NCI-H2196 (cell line): ENCODE data around the gene ZBTB11.
"Not testable (repeated sequence)": the region's sequence is repeated elsewhere in the genome, so short reads cannot be mapped to it uniquely, and the experiment has no call there.

ENCODE experiments used
- DNase-seq: peaks from one replicate; lab custom pipeline; 2025; ENCODE audit not compliant: unreplicated experiment; lab: John Stamatoyannopoulos, UW

The ZBTB11 gene

DNA sequence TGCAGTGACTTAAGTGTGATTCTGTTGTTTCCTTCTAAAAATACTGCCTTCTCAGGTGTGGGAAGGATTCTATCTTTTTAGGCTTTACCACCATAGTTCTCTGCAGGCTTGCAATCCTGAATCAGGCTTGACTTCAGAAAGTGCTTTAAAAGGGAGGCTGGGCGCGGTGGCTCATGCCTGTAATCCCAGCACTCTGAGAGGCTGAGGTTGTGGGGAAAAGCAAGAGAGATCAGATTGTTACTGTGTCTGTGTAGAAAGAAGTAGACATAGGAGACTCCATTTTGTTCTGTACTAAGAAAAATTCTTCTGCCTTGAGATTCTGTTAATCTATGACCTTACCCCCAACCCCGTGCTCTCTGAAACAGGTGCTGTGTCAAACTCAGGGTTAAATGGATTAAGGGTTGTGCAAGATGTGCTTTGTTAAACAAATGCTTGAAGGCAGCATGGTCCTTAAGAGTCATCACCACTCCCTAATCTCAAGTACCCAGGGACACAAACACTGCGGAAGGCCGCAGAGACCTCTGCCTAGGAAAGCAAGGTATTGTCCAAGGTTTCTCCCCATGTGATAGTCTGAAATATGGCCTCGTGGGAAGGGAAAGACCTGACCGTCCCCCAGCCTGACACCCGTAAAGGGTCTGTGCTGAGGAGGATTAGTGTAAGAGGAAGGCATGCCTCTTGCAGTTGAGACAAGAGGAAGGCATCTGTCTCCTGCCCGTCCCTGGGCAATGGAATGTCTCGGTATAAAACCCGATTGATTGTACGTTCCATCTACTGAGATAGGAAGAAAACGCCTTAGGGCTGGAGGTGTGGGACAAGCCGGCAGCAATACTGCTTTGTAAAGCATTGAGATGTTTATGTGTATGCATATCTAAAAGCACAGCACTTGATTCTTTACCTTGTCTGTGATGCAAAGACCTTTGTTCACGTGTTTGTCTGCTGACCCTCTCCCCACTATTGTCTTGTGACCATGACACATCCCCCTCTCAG, 15.0 kb upstream of the ZBTB11 start:
- not testable (repeated sequence) for DNase-seq

DNA sequence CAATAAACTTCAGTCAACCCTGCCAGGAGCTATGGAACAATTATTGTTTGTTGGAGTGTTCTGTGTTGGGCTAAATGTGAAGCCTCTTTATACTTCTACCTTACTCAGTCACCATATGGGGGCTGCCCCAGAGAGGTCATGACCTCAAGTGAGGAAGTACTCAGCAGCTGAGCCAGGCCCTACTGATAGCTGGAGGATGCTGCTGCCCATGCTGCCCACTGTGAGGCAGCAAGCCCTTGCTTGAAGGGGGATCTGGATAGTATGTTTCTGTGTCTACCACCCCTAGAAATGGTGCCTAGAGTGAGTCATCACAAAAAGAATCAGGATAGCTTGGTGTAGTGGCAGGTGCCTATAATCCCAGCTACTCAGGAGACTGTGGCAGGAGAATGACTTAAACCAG, 14.0 kb upstream of the ZBTB11 start:
- DNase-seq = no peak

DNA sequence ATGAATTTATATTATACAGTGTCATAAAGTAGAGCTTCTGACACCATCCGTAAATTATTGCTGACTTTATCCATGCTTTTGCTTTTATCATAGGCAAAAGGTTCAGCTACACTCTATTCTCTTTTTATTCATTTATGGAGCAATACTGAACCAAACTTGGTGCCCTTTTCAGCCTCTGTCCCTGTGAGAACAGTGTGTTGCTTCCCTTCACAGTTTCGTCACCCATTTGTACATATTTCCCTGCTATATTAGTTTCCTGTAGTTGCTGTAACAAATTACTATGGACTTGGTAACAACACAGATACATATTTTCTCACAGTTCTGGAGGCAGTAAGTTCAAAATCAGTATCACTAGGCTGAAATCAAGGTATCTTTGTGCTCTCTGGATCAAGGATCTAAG, 12.4 kb upstream of the ZBTB11 start:
- no peak for DNase-seq

GRCh38 chr3:101687142-101687931, 10.4 kb upstream of the ZBTB11 start:
- DNase-seq = no peak

GRCh38 chr3:101685870-101686307, 9.0 kb upstream of the ZBTB11 start:
- DNase-seq = no peak

DNA sequence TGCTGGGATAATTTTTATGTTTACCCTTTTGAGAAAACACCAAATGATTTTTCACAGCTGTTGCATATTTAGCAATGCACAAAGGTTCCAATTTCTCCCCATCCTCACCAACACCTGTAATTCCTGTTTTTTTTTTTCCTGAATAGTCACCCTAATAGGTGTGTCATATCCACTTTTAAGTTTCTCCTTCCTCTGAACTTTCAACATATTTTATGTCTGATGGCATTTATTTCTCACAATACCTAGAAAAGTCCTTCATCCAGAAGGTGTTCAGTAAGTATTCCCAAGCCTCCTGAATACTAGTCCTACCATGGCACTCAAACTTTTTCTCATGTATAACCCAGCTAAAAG, 8.1 kb upstream of the ZBTB11 start:
- DNase-seq = no peak

- no peak for DNase-seq
Observed at GRCh38 chr3:101680466-101680865, 3.5 kb upstream of the ZBTB11 start.

GRCh38 chr3:101678837-101679236, 1.9 kb upstream of the ZBTB11 start:
- not testable (repeated sequence) for DNase-seq

DNA sequence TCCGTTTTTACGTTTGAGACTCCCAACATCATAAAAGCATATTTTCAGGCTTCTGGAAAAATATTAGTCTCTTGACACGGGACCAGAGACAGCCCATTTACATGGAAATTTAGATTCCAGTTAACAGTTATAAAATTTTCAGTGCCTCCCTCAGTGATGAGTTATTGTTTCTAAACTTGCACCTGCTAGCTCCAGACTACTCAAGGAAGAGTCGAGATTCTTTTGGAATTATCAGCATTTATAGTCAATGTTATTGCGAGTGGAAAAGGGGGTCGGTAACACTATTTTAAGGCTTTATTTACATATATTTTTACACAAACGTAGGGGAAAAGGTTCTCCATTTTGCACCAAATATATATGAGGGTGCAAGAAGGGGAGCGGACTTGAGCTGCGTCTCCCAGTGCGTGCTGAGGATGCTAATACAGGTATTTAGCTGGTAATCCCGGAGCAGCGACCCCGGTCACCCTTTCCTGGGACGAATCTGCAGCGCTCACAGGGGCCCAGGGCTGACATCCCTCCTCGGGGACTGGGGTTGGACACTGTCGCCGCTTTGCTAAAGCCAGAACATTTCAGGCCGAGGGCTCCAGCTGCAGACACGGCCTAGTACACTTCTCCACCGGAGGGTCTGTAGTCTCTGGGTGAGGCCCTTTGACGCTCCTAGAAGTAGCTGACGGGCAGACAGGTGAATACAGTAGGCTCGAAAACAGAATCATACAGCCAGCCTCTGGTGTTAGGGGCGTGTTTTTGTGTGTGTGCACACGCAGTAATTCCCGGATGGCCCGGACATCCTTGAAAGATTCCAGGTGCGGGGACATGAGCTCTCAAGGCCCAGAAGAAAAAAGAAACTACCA, 729 bp upstream of the ZBTB11 start:
- no peak for DNase-seq

- no peak for DNase-seq
Observed at GRCh38 chr3:101676216-101676764, 642 bp downstream of the ZBTB11 start.

DNA sequence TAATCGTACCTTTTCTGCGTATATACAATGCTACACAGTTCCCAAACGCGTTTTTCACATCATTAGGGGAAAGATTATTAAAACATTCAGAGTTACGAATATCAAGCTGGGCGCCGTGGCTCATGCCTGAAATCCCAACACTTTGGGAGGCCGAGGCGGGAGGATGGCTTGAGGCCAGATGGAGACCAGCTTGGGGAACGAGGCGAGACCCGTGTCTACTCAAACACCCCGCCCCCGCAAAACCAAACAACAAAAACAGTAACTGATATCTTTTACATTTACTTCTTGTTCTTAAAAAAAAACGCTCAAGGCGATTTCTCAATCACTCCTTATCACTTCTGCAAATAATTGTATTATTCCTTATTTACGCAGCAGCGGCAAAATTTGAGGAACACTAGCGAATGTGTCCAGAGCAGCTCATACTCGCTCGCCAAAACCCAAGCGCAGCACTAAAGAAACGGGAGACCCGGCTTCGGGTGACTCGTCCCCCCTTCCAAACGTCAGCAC, 1.2 kb downstream of the ZBTB11 start:
- DNase-seq = no peak

GRCh38 chr3:101674518-101674917, 2.4 kb downstream of the ZBTB11 start:
- DNase-seq = no peak

- no peak for DNase-seq
Observed at GRCh38 chr3:101673953-101674352, 3.0 kb downstream of the ZBTB11 start.

DNA sequence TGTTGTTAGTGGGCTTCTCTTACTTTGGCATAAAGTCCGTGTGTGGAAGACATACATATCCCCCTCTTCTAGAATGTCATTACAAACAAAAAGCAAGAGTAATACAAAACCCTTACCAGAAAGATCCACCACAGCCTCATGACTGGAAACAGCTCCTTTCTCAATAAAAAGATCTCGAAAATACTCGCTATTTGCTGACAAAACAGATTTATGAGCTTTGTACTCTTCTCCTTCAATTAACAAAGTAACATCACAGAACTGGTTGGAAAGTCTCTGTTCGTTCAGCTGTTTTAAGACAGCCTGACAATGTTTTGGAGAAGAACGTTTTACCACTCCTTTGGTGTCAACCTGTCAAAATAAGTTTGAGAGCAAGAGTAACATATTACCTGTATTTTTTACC, 5.9 kb downstream of the ZBTB11 start:
- DNase-seq = no peak

- no peak for DNase-seq
Observed at GRCh38 chr3:101667844-101668243, 9.1 kb downstream of the ZBTB11 start.

GRCh38 chr3:101667331-101667730, 9.6 kb downstream of the ZBTB11 start:
- DNase-seq = no peak

GRCh38 chr3:101665851-101666250, 11.1 kb downstream of the ZBTB11 start:
- DNase-seq = no peak

DNA sequence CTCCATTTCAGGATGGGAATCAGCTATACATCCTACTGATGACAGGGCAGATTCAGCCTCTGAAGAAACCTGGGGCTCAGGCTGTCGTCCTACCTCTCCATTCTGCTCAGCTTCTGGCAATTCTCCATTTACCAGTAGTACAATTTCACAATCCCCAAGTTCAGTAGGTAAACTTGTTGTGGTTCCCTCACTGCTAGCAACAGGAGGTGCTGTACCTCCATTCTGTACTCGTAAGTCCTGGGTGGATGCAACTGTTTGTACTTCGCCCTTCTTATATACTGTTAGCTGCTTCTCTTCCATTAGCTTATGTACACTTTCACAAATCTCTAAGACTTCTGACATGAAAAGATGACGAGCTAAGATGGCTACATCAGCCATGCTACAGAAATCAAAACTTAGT, 11.6 kb downstream of the ZBTB11 start:
- DNase-seq = no peak

DNA sequence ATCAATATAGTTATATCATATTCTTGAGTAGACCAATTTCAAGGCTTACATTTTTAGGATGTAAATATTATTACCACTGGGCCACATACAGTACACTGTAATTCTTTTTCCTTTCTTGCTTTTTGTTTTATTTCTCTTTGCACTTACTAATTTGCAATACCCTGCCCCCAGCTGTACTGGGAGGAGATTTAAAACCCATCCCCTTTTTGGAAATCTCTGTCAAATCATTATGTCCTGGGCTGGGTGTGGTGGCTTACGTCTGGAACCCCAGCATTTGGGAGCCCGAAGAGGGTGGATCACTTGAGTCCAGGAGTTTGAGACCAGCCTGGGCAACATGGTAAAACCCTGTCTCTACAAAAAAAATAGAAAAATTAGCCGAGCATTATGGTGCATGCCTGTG, 16.2 kb downstream of the ZBTB11 start:
- DNase-seq = no peak

DNA sequence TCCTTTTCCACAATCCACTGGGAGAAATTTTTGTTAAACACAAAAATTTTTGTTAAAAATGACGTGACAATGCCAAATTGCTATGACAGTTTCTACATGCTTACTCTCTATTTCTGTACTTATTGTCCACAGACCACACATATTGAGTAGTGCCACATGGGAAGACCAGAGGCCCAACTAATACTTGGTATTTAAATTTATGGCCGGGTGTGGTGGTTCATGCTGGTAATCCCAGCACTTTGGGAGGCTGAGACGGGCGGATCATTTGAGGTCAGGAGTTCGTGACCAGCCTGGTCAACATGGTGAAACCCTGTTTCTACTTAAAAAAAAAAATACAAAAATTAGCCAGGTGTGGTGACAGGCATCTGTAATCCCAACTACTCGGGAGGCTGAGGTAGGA, 20.3 kb downstream of the ZBTB11 start:
- DNase-seq = no peak

GRCh38 chr3:101646726-101647125, 30.2 kb downstream of the ZBTB11 start:
- no peak for DNase-seq
